Measurements from ENCODE around the gene GFOD2. TPM values are rescaled to one million over a fixed set of nuclear protein-coding genes. Genes with fewer than 3 reads are reported as not detected.

Gene GFOD2, protein sequence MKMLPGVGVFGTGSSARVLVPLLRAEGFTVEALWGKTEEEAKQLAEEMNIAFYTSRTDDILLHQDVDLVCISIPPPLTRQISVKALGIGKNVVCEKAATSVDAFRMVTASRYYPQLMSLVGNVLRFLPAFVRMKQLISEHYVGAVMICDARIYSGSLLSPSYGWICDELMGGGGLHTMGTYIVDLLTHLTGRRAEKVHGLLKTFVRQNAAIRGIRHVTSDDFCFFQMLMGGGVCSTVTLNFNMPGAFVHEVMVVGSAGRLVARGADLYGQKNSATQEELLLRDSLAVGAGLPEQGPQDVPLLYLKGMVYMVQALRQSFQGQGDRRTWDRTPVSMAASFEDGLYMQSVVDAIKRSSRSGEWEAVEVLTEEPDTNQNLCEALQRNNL
- 10 to 100 TPM in 3 of 9 donors, 1 to 10 TPM in 6; 6.5 to 11.7 (median 9.8) TPM for total RNA-seq
- polyA plus RNA-seq: 10 to 100 TPM in 1 of 2 donors, 1 to 10 TPM in 1; 8.2 to 15.4 TPM
- long read RNA-seq, donor 1, partial matches to known transcripts: 2 of 7 reads
- long read RNA-seq, donor 1, other reads (novel, unspliced or antisense): 2 of 7 reads
- long read RNA-seq, donor 2, full-length matches to known transcripts: 15 of 19 reads
- long read RNA-seq, donor 2, partial matches to known transcripts: 1 of 19 reads
- long read RNA-seq, donor 2, other reads (novel, unspliced or antisense): 3 of 19 reads
- long read RNA-seq, donor 3, full-length matches to known transcripts: 11 of 13 reads
- long read RNA-seq, donor 3, partial matches to known transcripts: 0 of 13 reads
- long read RNA-seq, donor 3, other reads (novel, unspliced or antisense): 2 of 13 reads

DNA sequence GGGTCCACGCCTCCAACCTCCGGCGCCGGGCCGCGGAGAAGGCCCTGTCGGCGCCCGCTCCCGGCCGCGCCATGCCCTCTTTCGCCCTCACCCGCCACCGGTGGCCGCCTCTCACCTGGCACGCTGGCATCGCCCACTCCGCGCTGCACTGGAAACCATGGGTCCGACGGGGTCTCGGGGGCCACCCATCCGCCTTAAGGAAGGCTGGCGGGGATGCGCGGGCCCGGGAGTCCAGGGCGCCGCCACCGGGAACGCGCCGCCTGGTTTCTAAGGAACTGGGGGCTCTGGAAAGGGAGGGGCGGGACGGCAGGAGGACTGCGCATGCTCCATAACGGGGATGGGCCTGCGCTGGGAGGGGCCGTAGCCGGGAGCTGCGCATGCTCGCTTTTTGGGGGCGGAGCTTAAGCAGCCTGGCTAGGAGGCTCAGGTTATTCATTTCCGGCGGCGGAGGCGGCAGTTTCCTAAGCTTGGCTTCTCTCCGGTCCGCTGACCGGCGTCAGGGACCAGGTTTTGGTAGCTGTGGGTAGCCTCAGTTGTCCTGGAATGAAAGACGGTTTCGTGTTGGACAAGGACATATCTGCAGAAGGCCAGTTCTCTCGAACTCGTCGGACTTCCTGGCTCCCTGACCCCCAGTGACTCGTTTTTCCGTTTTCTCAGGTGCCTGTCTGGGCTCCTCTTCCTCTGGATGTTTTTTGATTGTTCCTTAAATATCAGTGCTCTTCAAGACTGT lies at the start of gene GFOD2:
TSS of gene GFOD2 (minus strand) at position 269 of the 730 bp plus-strand sequence. CDS start 33,601 bp downstream, outside the sequence.
- WGBS, 4 donors: 0 to 1% (median 1%) methylated on average over 37 to 59 of the region's 59 CpGs
- H3K4me3 ChIP-seq: peak within 1 kb of the TSS; percentile 62 to 100 (median 90)
- peak within 1 kb of the TSS; percentile 77 to 95 (median 88) for H3K27ac ChIP-seq
- peak in 1 of 2 donors; percentile 94 for TF ChIP-seq POLR2A (IDR thresholded peaks at IDR 0.05)
- TF ChIP-seq, protein P1, sequence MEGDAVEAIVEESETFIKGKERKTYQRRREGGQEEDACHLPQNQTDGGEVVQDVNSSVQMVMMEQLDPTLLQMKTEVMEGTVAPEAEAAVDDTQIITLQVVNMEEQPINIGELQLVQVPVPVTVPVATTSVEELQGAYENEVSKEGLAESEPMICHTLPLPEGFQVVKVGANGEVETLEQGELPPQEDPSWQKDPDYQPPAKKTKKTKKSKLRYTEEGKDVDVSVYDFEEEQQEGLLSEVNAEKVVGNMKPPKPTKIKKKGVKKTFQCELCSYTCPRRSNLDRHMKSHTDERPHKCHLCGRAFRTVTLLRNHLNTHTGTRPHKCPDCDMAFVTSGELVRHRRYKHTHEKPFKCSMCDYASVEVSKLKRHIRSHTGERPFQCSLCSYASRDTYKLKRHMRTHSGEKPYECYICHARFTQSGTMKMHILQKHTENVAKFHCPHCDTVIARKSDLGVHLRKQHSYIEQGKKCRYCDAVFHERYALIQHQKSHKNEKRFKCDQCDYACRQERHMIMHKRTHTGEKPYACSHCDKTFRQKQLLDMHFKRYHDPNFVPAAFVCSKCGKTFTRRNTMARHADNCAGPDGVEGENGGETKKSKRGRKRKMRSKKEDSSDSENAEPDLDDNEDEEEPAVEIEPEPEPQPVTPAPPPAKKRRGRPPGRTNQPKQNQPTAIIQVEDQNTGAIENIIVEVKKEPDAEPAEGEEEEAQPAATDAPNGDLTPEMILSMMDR (IDR thresholded peaks at IDR 0.05): peak in 1 of 12 donors; percentile 17
- peaks cover 0 to 35% (median 22%) of the 10 kb centered on the region in 12 donors for H3K4me1 ChIP-seq
- ATAC-seq (peak; percentile 99), DNase-seq (peak; percentile 97 to 99 (median 97))
- no peaks in the 10 kb centered on the region for H3K9me3 ChIP-seq
- peaks cover 0 to 11% (median 3%) of the 10 kb centered on the region in 9 donors for H3K36me3 ChIP-seq
- intact Hi-C loops (cut with DNase I): loop anchor here in 5 of 10 donors (1.0 to 5.0 kb wide), 3 partner anchors 46 to 88 kb away; partner anchors contain the start of genes RANBP10 (in 1 of the 5) and TSNAXIP1 (in 1 of the 5)
- no peaks in the 10 kb centered on the region for H3K27me3 ChIP-seq

DNA sequence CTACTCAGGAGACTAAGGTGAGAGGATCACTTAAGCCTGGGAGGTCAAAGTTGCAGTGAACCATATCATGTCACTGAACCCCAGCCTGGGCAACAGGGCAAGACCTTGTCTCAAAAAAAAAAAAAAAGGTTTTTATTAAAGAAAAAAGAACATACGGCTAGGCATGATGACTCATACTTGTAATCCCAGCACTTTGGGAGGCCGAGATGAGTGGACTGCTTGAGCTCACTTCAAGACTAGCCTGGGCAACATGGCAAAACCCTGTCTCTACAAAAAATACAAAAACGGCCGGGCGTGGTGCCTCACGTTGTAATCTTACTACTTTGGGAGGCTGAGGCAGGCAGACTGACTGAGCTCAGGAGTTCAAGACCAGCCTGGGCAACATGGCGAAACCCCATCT lies 48.8 kb upstream of the GFOD2 start:
- 87 to 96% (median 91%) methylated on average over 7 of the region's 7 CpGs for WGBS, 4 donors
- no peak overlapping the region for H3K27ac ChIP-seq
- H3K27me3 ChIP-seq: no peaks in the 10 kb centered on the region
- intact Hi-C loops (cut with DNase I): no loop called here
- peaks cover 0 to 17% (median 8%) of the 10 kb centered on the region in 12 donors for H3K4me1 ChIP-seq
- ATAC-seq (no peak), DNase-seq (no peak)
- H3K4me3 ChIP-seq: no peak overlapping the region
- TF ChIP-seq, protein P1 (IDR thresholded peaks at IDR 0.05): no peak
- TF ChIP-seq POLR2A (IDR thresholded peaks at IDR 0.05): no peak
- no peaks in the 10 kb centered on the region for H3K9me3 ChIP-seq
- peaks cover 0 to 48% (median 25%) of the 10 kb centered on the region in 9 donors for H3K36me3 ChIP-seq

DNA sequence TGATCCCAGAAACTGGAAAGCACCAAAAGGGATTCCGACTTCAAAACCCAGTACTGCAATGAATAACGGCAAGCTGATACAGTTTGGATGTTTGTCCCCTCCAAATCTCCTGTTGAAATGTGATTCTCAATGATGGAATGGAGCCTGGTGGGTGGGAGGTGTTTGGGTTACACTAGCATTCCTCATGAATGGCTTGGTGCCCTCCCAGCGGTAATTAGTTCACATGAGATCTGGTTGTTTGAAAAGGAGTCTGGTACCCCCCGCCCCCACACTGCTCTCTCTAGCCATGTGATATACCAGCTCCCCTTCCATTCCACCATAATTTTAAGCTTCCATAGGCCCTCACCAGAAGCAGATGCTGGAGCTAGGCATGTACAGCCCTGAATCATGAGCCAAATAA lies 47.2 kb upstream of the GFOD2 start:
- WGBS, 4 donors: 89 to 94% (median 91%) methylated on average over 4 of the region's 4 CpGs
- Histone ChIP-seq H3K36me3 (peaks cover 0 to 43% (median 25%) of the 10 kb centered on the region in 9 donors), H3K4me3 (no peak overlapping the region), H3K4me1 (peaks cover 0 to 8% (median 0%) of the 10 kb centered on the region in 12 donors), H3K9me3 (no peaks in the 10 kb centered on the region), H3K27ac (no peak overlapping the region), H3K27me3 (no peaks in the 10 kb centered on the region)
- ATAC-seq: no peak
- TF ChIP-seq POLR2A (IDR thresholded peaks at IDR 0.05): no peak
- TF ChIP-seq, protein P1 (IDR thresholded peaks at IDR 0.05): no peak
- intact Hi-C loops (cut with DNase I): no loop called here
- no peak for DNase-seq

Data from heart left ventricle (tissue), 16 donors.